GM12878 (cell line): Measurements from ENCODE around the gene TEX264.

ENCODE experiments used
- CHD2 ChIP-seq: IDR thresholded peaks from 2 replicates; pipeline ENCODE4 v1.6.1; 2011; ENCODE audit warnings: low read depth, low read length, improper control_type of control experiment, borderline replicate concordance
- EZH2 ChIP-seq: IDR thresholded peaks from 2 replicates; pipeline ENCODE4 v1.6.1; 2012; ENCODE audit warnings: low read depth, mild to moderate bottlenecking, control low read depth, inconsistent platforms, low read length, borderline replicate concordance; ENCODE audit not compliant: control insufficient read depth
- HDAC6 ChIP-seq: fragments of 200-600 bp; sonication (generic); IDR thresholded peaks from one replicate; pipeline ENCODE4 v1.8.0; 2017; ENCODE audit warnings: antibody characterized with exemption; ENCODE audit not compliant: unreplicated experiment
- HDGF ChIP-seq: fragments of 450-650 bp; IDR thresholded peaks from 2 replicates; pipeline ENCODE4 v1.6.1; 2016; ENCODE audit warnings: antibody characterized with exemption
- JUND ChIP-seq: IDR thresholded peaks from 2 replicates; pipeline ENCODE4 v1.6.1; 2012; ENCODE audit warnings: low read depth, mild to moderate bottlenecking, low read length, improper control_type of control experiment, moderate library complexity
- NFIC ChIP-seq: IDR thresholded peaks from 2 replicates; pipeline ENCODE4 v1.6.1; 2012; ENCODE audit warnings: low read depth, mild to moderate bottlenecking, inconsistent platforms, low read length, moderate library complexity
- NKRF ChIP-seq: fragments of 450-650 bp; conservative IDR thresholded peaks from 2 replicates; pipeline ENCODE4 v1.6.1; 2017; ENCODE audit warnings: mild to moderate bottlenecking, moderate library complexity
- PBX3 ChIP-seq: IDR thresholded peaks from 2 replicates; pipeline ENCODE4 v1.6.1; 2011; ENCODE audit warnings: mild to moderate bottlenecking, low read depth, low read length, moderate library complexity; ENCODE audit not compliant: insufficient replicate concordance
- SP1 ChIP-seq: IDR thresholded peaks from one replicate; pipeline ENCODE4 v1.6.1; 2011; ENCODE audit warnings: low read depth, low read length
- TAF1 ChIP-seq: IDR thresholded peaks from 2 replicates; pipeline ENCODE4 v1.6.1; 2011; ENCODE audit warnings: mild to moderate bottlenecking, low read depth, low read length, borderline replicate concordance
- TF ChIP-seq, protein P1 (sequence below): fragments of 450-650 bp; formaldehyde crosslinking; IDR thresholded peaks from 2 replicates; pipeline ENCODE4 v1.4.0; 2022; ENCODE audit warnings: mild to moderate bottlenecking, moderate library complexity
- TF ChIP-seq, protein P2 (sequence below), 3 experiments: IDR thresholded peaks in 2 of 3; conservative IDR thresholded peaks in 1 of 3; 2 replicates each; pipeline ENCODE4 v1.5.1; 2011; ENCODE audit warnings: low read depth in 3 of 3, low read length in 3 of 3, mild to moderate bottlenecking in 3 of 3, control low read depth in 2 of 3, moderate library complexity in 2 of 3, inconsistent platforms in 1 of 3, mixed read lengths in 1 of 3; ENCODE audit not compliant: control insufficient read depth in 2 of 3, insufficient read depth in 1 of 3; ENCODE audit errors: extremely low read depth in 1 of 3

GRCh38 chr3:51646091-51646490 lies 25.0 kb upstream of the TEX264 start:
- no peak for TF ChIP-seq SP1
- TF ChIP-seq HDGF: no peak
- no peak for TF ChIP-seq HDAC6
- TF ChIP-seq CHD2: no peak
- TF ChIP-seq NFIC: no peak
- TF ChIP-seq TAF1: no peak
- TF ChIP-seq PBX3: no peak
- TF ChIP-seq EZH2: no peak
- TF ChIP-seq, protein P1, sequence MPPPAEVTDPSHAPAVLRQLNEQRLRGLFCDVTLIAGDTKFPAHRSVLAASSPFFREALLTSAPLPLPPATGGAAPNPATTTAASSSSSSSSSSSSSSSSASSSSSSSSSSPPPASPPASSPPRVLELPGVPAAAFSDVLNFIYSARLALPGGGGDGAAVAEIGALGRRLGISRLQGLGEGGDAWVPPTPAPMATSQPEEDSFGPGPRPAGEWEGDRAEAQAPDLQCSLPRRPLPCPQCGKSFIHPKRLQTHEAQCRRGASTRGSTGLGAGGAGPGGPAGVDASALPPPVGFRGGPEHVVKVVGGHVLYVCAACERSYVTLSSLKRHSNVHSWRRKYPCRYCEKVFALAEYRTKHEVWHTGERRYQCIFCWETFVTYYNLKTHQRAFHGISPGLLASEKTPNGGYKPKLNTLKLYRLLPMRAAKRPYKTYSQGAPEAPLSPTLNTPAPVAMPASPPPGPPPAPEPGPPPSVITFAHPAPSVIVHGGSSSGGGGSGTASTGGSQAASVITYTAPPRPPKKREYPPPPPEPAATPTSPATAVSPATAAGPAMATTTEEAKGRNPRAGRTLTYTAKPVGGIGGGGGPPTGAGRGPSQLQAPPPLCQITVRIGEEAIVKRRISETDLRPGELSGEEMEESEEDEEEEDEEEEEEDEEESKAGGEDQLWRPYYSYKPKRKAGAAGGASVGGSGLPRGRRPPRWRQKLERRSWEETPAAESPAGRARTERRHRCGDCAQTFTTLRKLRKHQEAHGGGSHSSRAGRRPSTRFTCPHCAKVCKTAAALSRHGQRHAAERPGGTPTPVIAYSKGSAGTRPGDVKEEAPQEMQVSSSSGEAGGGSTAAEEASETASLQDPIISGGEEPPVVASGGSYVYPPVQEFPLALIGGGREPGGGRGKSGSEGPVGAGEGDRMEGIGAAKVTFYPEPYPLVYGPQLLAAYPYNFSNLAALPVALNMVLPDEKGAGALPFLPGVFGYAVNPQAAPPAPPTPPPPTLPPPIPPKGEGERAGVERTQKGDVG: no peak
- TF ChIP-seq, protein P2, sequence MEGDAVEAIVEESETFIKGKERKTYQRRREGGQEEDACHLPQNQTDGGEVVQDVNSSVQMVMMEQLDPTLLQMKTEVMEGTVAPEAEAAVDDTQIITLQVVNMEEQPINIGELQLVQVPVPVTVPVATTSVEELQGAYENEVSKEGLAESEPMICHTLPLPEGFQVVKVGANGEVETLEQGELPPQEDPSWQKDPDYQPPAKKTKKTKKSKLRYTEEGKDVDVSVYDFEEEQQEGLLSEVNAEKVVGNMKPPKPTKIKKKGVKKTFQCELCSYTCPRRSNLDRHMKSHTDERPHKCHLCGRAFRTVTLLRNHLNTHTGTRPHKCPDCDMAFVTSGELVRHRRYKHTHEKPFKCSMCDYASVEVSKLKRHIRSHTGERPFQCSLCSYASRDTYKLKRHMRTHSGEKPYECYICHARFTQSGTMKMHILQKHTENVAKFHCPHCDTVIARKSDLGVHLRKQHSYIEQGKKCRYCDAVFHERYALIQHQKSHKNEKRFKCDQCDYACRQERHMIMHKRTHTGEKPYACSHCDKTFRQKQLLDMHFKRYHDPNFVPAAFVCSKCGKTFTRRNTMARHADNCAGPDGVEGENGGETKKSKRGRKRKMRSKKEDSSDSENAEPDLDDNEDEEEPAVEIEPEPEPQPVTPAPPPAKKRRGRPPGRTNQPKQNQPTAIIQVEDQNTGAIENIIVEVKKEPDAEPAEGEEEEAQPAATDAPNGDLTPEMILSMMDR (IDR thresholded peaks at IDR 0.05 in 2 of 3, conservative IDR thresholded peaks at IDR 0.05 in 1 of 3; ENCODE audit: control insufficient read depth in 2 of 3, extremely low read depth in 1 of 3, insufficient read depth in 1 of 3, low read depth in 3 of 3, low read length in 3 of 3): no peak
- no peak for TF ChIP-seq JUND
- TF ChIP-seq NKRF: no peak
